Measurements from ENCODE around the gene LNX1. TPM values are rescaled to one million over a fixed set of nuclear protein-coding genes. Genes with fewer than 3 reads are reported as not detected.

LNX1 gene
- polyA plus RNA-seq, 1 donor (not counting 4 experiments of a cell fraction or from before 2014, with no cell fraction given) = 0.22 TPM

DNA sequence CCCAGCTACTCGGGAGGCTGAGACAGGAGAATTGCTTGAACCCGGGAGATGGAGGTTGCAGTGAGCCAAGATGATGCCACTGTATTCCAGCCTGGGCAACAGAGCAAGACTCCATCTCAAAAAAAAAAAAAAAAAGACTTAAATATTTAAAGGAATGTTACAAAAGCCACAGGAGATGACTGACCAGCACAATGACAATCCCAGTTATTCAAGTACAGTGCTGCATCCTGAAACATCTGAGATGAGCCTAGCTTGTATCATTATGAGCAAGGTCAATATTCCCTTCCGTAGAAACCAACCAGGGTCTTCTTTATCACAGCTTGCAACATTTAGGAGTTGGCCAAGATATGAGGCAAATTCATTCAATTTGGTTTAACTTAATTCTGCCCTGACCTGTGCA is 38.6 kb downstream of the LNX1 start:
- Histone ChIP-seq H3K36me3 (ENCODE audit: control insufficient read depth in 2 of 2, extremely low read depth in 1 of 2, insufficient read depth in 2 of 2, low read length in 2 of 2) (no peaks in the 10 kb centered on the region), H3K27ac (ENCODE audit: control insufficient read depth, insufficient read depth, low read length) (no peak overlapping the region), H3K27me3 (ENCODE audit: control insufficient read depth, extremely low read depth, insufficient read depth, low read length) (no peaks in the 10 kb centered on the region), H4K20me1 (ENCODE audit: control insufficient read depth, extremely low read depth, insufficient read depth, low read length) (no peaks in the 10 kb centered on the region), H3K9ac (ENCODE audit: control insufficient read depth, extremely low read depth, insufficient read depth, low read length) (no peak overlapping the region), H3K9me3 (ENCODE audit: control insufficient read depth, low read depth, low read length) (no peaks in the 10 kb centered on the region), H3K79me2 (ENCODE audit: control insufficient read depth, insufficient read depth, low read length) (no peaks in the 10 kb centered on the region), H3K4me2 (ENCODE audit: control insufficient read depth, extremely low read depth, insufficient read depth, low read depth, low read length) (no peak overlapping the region), H3K9me1 (ENCODE audit: control insufficient read depth, extremely low read depth, insufficient read depth, low read length) (no peaks in the 10 kb centered on the region), H3K4me1 (ENCODE audit: control insufficient read depth, extremely low read depth, insufficient read depth, low read length) (peaks cover 18% of the 10 kb centered on the region), H3K4me3 (ENCODE audit: control insufficient read depth in 2 of 3, extremely low read depth in 1 of 3, insufficient read depth in 2 of 3, low read depth in 1 of 3, low read length in 3 of 3) (no peak overlapping the region), H2AFZ (ENCODE audit: control insufficient read depth, low read length) (no peak overlapping the region)
- dilution Hi-C loops (cut with MboI; ENCODE audit: extremely low pct_ligation_motif_present, low sequenced_read_pairs) = no loop called here
- FAIRE-seq (no peak), DNase-seq (ENCODE audit: low read depth, low spot score) (no peak)
- TF ChIP-seq, protein P1, sequence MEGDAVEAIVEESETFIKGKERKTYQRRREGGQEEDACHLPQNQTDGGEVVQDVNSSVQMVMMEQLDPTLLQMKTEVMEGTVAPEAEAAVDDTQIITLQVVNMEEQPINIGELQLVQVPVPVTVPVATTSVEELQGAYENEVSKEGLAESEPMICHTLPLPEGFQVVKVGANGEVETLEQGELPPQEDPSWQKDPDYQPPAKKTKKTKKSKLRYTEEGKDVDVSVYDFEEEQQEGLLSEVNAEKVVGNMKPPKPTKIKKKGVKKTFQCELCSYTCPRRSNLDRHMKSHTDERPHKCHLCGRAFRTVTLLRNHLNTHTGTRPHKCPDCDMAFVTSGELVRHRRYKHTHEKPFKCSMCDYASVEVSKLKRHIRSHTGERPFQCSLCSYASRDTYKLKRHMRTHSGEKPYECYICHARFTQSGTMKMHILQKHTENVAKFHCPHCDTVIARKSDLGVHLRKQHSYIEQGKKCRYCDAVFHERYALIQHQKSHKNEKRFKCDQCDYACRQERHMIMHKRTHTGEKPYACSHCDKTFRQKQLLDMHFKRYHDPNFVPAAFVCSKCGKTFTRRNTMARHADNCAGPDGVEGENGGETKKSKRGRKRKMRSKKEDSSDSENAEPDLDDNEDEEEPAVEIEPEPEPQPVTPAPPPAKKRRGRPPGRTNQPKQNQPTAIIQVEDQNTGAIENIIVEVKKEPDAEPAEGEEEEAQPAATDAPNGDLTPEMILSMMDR (optimal IDR thresholded peaks at IDR 0.05 in 1 of 3, IDR thresholded peaks at IDR 0.05 in 1 of 3, conservative IDR thresholded peaks at IDR 0.05 in 1 of 3; ENCODE audit: extremely low read depth in 1 of 3, insufficient read depth in 2 of 3, low read length in 3 of 3) = no peak
- TF ChIP-seq EZH2 (IDR thresholded peaks at IDR 0.05; ENCODE audit: low read length) = no peak

- dilution Hi-C loops (cut with MboI; ENCODE audit: extremely low pct_ligation_motif_present, low sequenced_read_pairs) = no loop called here
- H3K4me2 ChIP-seq (ENCODE audit: control insufficient read depth, extremely low read depth, insufficient read depth, low read depth, low read length) = no peak overlapping the region
- no peak overlapping the region for H3K9ac ChIP-seq (ENCODE audit: control insufficient read depth, extremely low read depth, insufficient read depth, low read length)
- no peak overlapping the region for H3K27ac ChIP-seq (ENCODE audit: control insufficient read depth, insufficient read depth, low read length)
- no peaks in the 10 kb centered on the region for H3K27me3 ChIP-seq (ENCODE audit: control insufficient read depth, extremely low read depth, insufficient read depth, low read length)
- no peak overlapping the region for H2AFZ ChIP-seq (ENCODE audit: control insufficient read depth, low read length)
- DNase-seq (ENCODE audit: low read depth, low spot score) = no peak
- H3K4me3 ChIP-seq (ENCODE audit: control insufficient read depth in 2 of 3, extremely low read depth in 1 of 3, insufficient read depth in 2 of 3, low read depth in 1 of 3, low read length in 3 of 3) = no peak overlapping the region
- TF ChIP-seq, protein P1 (optimal IDR thresholded peaks at IDR 0.05 in 1 of 3, IDR thresholded peaks at IDR 0.05 in 1 of 3, conservative IDR thresholded peaks at IDR 0.05 in 1 of 3; ENCODE audit: extremely low read depth in 1 of 3, insufficient read depth in 2 of 3, low read length in 3 of 3) = no peak
- no peak for TF ChIP-seq EZH2 (IDR thresholded peaks at IDR 0.05; ENCODE audit: low read length)
- H3K9me3 ChIP-seq (ENCODE audit: control insufficient read depth, low read depth, low read length) = no peaks in the 10 kb centered on the region
- no peaks in the 10 kb centered on the region for H4K20me1 ChIP-seq (ENCODE audit: control insufficient read depth, extremely low read depth, insufficient read depth, low read length)
- H3K36me3 ChIP-seq (ENCODE audit: control insufficient read depth in 2 of 2, extremely low read depth in 1 of 2, insufficient read depth in 2 of 2, low read length in 2 of 2) = no peaks in the 10 kb centered on the region
- peaks cover 15% of the 10 kb centered on the region for H3K4me1 ChIP-seq (ENCODE audit: control insufficient read depth, extremely low read depth, insufficient read depth, low read length)
- H3K9me1 ChIP-seq (ENCODE audit: control insufficient read depth, extremely low read depth, insufficient read depth, low read length) = no peaks in the 10 kb centered on the region
- no peaks in the 10 kb centered on the region for H3K79me2 ChIP-seq (ENCODE audit: control insufficient read depth, insufficient read depth, low read length)
- FAIRE-seq = no peak
These were observed 39.3 kb downstream of the LNX1 start for GRCh38 chr4:53551958-53552357.
